ENCODE results near the gene MLPH.

DNA sequence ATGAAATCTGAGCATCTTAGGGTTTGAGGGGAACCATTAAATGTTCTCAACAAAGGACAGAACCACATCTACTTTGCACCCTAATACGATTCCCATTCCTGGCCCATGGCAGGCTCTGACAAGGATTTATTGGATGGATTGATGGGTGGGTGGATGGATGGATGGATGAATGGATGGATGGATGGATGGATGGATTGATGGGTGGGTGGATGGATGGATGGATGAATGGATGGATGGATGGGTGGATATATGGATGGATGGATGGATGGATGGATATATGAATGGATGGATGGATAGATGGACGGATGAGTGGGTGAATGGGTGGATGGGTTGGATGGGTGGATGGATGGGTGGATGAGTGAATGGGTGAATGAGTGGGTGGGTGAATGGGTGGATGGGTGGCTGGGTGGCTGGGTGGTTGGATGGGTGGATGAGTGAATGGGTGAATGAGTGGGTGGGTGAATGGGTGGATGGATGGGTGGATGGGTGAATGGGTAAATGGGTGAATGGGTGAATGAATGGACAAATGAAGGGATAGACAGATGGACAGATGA is 29.6 kb upstream of the MLPH start:
- no peak for TF ChIP-seq CTCF (IDR thresholded peaks at IDR 0.05)
- TF ChIP-seq ZFX (IDR thresholded peaks at IDR 0.05; ENCODE audit: borderline replicate concordance): no peak

All from 22Rv1 (cell line).